Measurements from ENCODE around the gene STOX2.

Gene STOX2

DNA sequence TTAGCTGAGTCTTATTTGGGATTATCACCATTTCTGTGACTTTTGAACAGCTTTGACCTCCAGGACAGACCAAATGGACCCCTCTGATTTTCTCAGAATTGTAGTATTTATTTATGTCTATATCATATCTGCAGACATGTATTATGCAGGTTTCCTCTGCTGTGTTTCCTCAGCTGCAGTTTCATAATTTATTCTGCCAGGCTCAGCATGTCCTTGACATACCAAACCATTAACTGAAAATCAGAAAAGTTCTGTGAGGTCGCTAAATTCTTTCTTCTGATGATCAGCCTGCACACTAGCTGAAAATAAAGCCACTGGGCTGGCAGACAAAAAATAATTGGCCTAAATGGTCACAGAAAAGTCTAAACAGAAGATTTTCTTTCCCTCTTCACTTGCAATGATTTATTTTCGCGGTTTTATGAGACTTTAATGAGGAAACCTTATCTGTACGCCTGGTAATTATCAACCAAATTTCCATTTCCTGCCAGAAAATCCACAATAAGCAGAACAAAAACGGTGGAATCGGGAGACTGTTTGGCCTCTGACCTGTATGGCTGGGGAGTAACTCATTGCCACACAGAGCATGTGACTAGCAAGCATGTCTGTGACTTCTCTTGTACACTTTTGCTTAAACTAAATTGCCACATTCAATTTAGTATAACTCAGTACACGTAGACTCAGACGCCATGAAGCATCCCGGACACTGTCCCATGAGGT, 161.6 kb downstream of the STOX2 start:
- H3K23ac ChIP-seq (ENCODE audit: low read length) = no peak overlapping the region
- DNase-seq = peak in 1 of 2 donors; percentile 3
- no peak overlapping the region for H3K4ac ChIP-seq (ENCODE audit: low read depth, low read length)
- no peak overlapping the region for H3K14ac ChIP-seq (ENCODE audit: low read length)
- no peak overlapping the region for H2AK5ac ChIP-seq (ENCODE audit: low read length)
- H3K27ac ChIP-seq (ENCODE audit: low read depth, low read length) = no peak overlapping the region
- H3K36me3 ChIP-seq (ENCODE audit: control insufficient read depth in 1 of 2, insufficient read depth in 2 of 2, low read length in 2 of 2) = no peaks in the 10 kb centered on the region
- H3K79me1 ChIP-seq (ENCODE audit: low read length) = no peaks in the 10 kb centered on the region
- H3K4me1 ChIP-seq (ENCODE audit: control insufficient read depth in 1 of 2, insufficient read depth in 2 of 2, low read length in 2 of 2) = no peaks in the 10 kb centered on the region
- no peak overlapping the region for H2BK12ac ChIP-seq (ENCODE audit: low read length)
- H4K12ac ChIP-seq (ENCODE audit: low read depth, low read length) = no peak overlapping the region
- no peaks in the 10 kb centered on the region for H3K79me2 ChIP-seq (ENCODE audit: control insufficient read depth, insufficient read depth, low read length, poor library complexity)
- H2AFZ ChIP-seq (ENCODE audit: insufficient read depth, low read length, poor library complexity) = no peak overlapping the region
- no peaks in the 10 kb centered on the region for H3K27me3 ChIP-seq (ENCODE audit: insufficient read depth, low read length)
- no peak overlapping the region for H4K8ac ChIP-seq (ENCODE audit: low read depth, low read length)
- H3K4me2 ChIP-seq (ENCODE audit: low read length) = no peak overlapping the region
- no peak overlapping the region for H2BK5ac ChIP-seq (ENCODE audit: low read depth, low read length, poor library complexity)
- no peaks in the 10 kb centered on the region for H3K9me3 ChIP-seq (ENCODE audit: insufficient read depth, low read depth, low read length)
- H3K18ac ChIP-seq (ENCODE audit: low read length) = no peak overlapping the region
- no peak overlapping the region for H4K91ac ChIP-seq (ENCODE audit: low read depth, low read length)
- H2BK120ac ChIP-seq (ENCODE audit: insufficient read depth, low read length, poor library complexity) = no peak overlapping the region
- no peak overlapping the region for H3K4me3 ChIP-seq (ENCODE audit: low read depth, low read length)
- no peak overlapping the region for H3K9ac ChIP-seq (ENCODE audit: low read length)
- WGBS (ENCODE audit: extremely low coverage, insufficient coverage, insufficient read length) = no CpG with 5 or more reads among the region's 9 CpGs

DNA sequence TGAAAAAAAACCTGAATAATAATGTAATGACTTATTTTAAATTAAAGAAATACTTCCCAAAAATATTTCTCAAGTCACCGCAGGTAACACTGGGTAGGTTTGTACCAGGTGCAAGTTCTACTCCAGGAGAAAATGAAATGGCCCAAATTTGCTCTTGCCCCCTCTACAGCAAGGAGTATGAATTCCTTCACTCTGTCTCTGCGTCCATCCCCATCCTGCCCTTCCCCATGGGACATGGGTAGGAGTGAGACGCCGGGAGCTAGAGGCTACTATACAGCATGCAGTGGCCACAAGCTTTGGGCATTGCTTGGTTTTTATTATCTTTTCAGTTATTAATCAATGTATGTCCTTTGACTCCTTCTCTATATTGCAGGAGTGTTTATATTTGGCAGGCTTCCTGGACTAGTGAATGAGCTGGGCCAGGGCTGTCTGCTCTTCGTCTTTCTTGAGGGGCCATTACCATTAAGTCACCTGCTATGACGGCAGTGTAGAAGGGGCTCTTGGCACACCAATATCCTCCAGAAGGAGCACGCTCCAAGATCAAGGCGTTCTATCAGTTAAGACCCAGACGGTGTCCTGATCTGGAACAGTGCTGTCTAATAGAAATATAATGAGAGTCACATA, 162.9 kb downstream of the STOX2 start:
- WGBS (ENCODE audit: extremely low coverage, insufficient coverage, insufficient read length) = no CpG with 5 or more reads among the region's 9 CpGs
- Histone ChIP-seq H2BK5ac (ENCODE audit: low read depth, low read length, poor library complexity) (no peak overlapping the region), H3K4me3 (ENCODE audit: low read depth, low read length) (no peak overlapping the region), H3K27me3 (ENCODE audit: insufficient read depth, low read length) (no peaks in the 10 kb centered on the region), H2BK120ac (ENCODE audit: insufficient read depth, low read length, poor library complexity) (no peak overlapping the region), H3K23ac (ENCODE audit: low read length) (no peak overlapping the region), H3K14ac (ENCODE audit: low read length) (no peak overlapping the region), H3K27ac (ENCODE audit: low read depth, low read length) (no peak overlapping the region), H3K4me2 (ENCODE audit: low read length) (no peak overlapping the region), H3K79me2 (ENCODE audit: control insufficient read depth, insufficient read depth, low read length, poor library complexity) (no peaks in the 10 kb centered on the region), H3K9ac (ENCODE audit: low read length) (no peak overlapping the region), H3K79me1 (ENCODE audit: low read length) (no peaks in the 10 kb centered on the region), H3K9me3 (ENCODE audit: insufficient read depth, low read depth, low read length) (peaks cover 5% of the 10 kb centered on the region), H2AFZ (ENCODE audit: insufficient read depth, low read length, poor library complexity) (no peak overlapping the region), H4K91ac (ENCODE audit: low read depth, low read length) (no peak overlapping the region), H3K18ac (ENCODE audit: low read length) (no peak overlapping the region), H3K4ac (ENCODE audit: low read depth, low read length) (no peak overlapping the region), H3K36me3 (ENCODE audit: control insufficient read depth in 1 of 2, insufficient read depth in 2 of 2, low read length in 2 of 2) (no peaks in the 10 kb centered on the region), H2AK5ac (ENCODE audit: low read length) (no peak overlapping the region), H4K12ac (ENCODE audit: low read depth, low read length) (no peak overlapping the region), H2BK12ac (ENCODE audit: low read length) (no peak overlapping the region), H4K8ac (ENCODE audit: low read depth, low read length) (no peak overlapping the region), H3K4me1 (ENCODE audit: control insufficient read depth in 1 of 2, insufficient read depth in 2 of 2, low read length in 2 of 2) (no peaks in the 10 kb centered on the region)
- DNase-seq = no peak
